ENCODE data around the gene AP3B1.

DNA sequence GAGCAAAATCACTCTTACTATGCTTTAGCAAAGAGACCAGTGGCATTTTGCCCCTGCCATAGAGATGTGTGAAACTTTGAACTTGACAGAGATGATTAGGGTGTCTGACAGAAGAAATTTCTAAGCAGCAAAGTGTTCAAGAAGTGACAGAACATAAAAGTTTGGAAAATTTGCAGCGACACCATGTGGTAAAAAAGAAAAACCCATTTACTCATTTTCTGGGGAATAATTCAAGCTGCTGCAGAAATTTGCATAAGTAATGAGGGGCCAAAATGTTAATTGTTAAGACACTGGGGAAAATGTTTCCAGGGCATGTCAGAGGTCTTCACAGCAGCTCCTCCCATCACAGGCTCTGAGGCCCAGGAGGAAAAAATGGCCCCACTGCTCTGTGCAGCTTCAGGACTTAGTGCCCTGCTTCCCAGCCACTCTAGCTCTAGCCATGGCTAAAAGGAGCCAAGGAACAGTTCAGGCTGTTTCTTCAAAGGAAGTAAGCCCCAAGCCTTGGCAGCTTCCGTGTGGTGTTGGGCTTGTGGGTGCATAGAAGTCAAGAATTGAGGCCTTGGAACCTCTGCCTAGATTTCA lies 6.1 kb upstream of the AP3B1 start:
- TF ChIP-seq POLR2AphosphoS5 (IDR thresholded peaks at IDR 0.05; ENCODE audit: insufficient read depth, low read depth, low read length), result no peak
- no peak for TF ChIP-seq EZH2 (IDR thresholded peaks at IDR 0.05; ENCODE audit: borderline replicate concordance, low read depth, low read length, severe bottlenecking)
- no peak for TF ChIP-seq POLR2A (IDR thresholded peaks at IDR 0.05; ENCODE audit: low read depth, low read length)
- TF ChIP-seq, protein P1, sequence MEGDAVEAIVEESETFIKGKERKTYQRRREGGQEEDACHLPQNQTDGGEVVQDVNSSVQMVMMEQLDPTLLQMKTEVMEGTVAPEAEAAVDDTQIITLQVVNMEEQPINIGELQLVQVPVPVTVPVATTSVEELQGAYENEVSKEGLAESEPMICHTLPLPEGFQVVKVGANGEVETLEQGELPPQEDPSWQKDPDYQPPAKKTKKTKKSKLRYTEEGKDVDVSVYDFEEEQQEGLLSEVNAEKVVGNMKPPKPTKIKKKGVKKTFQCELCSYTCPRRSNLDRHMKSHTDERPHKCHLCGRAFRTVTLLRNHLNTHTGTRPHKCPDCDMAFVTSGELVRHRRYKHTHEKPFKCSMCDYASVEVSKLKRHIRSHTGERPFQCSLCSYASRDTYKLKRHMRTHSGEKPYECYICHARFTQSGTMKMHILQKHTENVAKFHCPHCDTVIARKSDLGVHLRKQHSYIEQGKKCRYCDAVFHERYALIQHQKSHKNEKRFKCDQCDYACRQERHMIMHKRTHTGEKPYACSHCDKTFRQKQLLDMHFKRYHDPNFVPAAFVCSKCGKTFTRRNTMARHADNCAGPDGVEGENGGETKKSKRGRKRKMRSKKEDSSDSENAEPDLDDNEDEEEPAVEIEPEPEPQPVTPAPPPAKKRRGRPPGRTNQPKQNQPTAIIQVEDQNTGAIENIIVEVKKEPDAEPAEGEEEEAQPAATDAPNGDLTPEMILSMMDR (IDR thresholded peaks at IDR 0.05; ENCODE audit: extremely low read depth in 1 of 2, insufficient read depth in 1 of 2, low read depth in 1 of 2, low read length in 2 of 2), result peak in 1 of 2 donors; percentile 12
- TF ChIP-seq GATA2 (IDR thresholded peaks at IDR 0.05; ENCODE audit: insufficient read depth, insufficient read length, low read depth, low read length), result no peak
- TF ChIP-seq, protein P2, sequence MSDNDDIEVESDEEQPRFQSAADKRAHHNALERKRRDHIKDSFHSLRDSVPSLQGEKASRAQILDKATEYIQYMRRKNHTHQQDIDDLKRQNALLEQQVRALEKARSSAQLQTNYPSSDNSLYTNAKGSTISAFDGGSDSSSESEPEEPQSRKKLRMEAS (IDR thresholded peaks at IDR 0.05; ENCODE audit: insufficient read depth, insufficient read length), result no peak
- TF ChIP-seq JUN (IDR thresholded peaks at IDR 0.05; ENCODE audit: borderline replicate concordance, insufficient read depth, insufficient read length, low read depth), result no peak

Measured in endothelial cell of umbilical vein (primary cell).